ENCODE results near the gene EXOC2.

- TF ChIP-seq, protein P1, sequence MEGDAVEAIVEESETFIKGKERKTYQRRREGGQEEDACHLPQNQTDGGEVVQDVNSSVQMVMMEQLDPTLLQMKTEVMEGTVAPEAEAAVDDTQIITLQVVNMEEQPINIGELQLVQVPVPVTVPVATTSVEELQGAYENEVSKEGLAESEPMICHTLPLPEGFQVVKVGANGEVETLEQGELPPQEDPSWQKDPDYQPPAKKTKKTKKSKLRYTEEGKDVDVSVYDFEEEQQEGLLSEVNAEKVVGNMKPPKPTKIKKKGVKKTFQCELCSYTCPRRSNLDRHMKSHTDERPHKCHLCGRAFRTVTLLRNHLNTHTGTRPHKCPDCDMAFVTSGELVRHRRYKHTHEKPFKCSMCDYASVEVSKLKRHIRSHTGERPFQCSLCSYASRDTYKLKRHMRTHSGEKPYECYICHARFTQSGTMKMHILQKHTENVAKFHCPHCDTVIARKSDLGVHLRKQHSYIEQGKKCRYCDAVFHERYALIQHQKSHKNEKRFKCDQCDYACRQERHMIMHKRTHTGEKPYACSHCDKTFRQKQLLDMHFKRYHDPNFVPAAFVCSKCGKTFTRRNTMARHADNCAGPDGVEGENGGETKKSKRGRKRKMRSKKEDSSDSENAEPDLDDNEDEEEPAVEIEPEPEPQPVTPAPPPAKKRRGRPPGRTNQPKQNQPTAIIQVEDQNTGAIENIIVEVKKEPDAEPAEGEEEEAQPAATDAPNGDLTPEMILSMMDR (IDR thresholded peaks at IDR 0.05 in 8 of 11, conservative IDR thresholded peaks at IDR 0.05 in 3 of 11): no peak
- TF ChIP-seq POLR2A (IDR thresholded peaks at IDR 0.05): no peak
Measured at GRCh38 chr6:435441-436307, 257.3 kb downstream of the EXOC2 start.

Data from spleen (tissue), 7 donors.